GM18909 (cell line): Measurements from ENCODE around the gene ITCH.
"Not testable (repeated sequence)": the region's sequence is repeated elsewhere in the genome, so short reads cannot be mapped to it uniquely, and the experiment has no call there.

Experiments
- ATAC-seq: cut with Tn5 transposase; IDR thresholded peaks from one replicate; pipeline ENCODE4 v1.9.1; 2021; ENCODE audit warnings: mild to moderate bottlenecking; ENCODE audit not compliant: unreplicated experiment, poor library complexity

The ITCH gene

DNA sequence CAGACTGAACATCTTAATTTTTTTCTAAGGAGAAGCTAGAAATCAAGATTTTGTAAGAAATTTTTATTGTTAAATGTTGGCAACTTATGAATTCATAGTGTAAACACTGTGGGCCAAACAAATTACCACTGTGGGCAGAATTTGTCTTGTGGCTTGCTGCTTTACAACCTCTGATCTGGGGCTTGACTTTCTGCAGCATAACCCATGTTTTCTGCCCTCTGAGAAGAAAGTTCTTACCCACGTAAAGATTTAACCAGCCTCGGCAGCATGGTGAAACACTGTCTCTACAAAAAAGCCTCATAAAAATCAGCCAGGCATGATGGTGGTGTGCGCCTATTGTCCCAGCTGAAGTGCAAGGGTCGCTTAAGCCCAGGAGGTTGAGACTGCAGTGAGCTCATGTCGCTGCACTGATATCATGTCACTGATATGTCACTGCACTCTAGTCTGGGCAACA lies 12.9 kb downstream of the ITCH start:
- no peak for ATAC-seq

DNA sequence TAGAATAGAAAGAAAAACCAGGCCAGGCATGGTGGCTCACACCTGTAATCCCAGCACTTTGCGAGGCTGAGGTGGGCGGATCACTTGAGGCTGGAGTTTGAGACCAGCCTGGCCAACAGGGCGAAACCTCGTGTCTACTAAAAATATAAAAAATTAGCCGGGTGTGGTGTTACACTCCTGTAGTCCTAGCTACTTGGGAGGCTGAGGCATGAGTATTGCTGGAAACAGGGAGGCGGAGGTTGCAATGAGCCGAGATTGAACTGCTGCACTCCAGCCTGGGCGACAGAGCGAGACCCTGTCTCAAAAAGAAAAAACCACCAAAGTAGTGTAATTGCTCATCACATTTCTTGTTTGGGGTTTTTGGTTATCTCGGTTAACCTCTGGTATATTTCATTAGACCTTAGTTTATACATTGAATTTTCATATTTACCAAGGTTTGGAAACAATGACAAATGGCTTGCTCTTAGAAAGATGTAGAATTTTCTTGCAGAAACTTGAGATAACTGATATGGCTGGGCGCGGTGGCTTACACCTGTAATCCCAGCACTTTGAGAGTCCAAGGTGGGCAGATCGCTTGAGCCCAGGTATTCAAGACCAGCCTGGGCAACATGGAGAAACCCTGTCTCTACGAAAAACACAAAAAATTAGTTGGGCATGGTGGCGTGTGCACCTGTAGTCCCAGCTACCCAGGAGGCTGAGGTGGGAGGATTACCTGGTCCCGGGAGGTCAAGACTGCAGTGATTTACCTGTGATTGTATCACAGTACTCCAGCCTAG lies 14.2 kb downstream of the ITCH start:
- ATAC-seq, result peak; percentile 71

DNA sequence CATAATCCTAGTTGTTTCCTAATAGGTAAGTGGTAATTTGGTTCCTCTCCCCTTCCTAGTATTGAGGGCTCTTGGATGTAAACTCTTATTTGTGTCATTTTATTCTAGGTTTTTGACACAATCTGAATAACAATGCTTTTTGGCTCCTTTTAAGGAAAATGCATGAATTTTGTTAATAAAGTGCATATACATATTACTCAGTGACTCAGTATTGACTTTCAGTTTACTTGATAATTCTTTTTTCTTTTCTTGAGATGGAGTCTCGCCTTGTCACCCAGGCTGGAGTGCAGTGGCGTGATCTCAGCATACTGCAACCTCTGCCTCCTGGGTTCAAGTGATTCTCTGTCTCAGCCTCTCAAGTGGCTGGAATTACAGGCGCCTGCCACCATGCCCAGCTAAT lies 19.1 kb downstream of the ITCH start:
- ATAC-seq, result no peak

DNA sequence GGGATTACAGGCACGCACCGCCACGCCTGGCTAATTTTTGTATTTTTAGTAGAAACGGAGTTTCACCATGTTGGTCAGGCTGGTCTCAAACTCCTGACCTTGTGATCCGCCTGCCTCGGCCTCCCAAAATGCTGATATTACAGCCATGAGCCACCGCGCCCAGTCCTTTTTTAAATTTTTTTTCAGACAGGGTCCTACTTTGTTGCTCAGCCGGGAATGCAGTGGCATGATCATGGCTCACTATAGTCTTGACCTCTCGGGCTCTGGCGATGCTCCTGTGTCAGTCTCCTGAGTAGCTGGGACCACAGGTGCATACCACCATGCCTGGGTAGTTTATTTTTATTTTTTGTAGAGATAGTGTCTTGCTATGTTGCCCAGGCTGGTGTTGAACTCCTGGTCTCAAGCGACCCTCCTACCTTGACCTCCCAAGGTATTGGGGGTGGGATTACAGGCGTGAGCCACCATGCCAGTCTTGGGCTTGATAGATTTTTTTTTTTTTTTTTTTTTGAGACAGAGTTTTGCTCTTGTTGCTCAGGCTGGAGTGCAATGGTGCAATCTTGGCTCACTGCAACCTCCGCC lies 19.9 kb downstream of the ITCH start:
- ATAC-seq, result not testable (repeated sequence)

DNA sequence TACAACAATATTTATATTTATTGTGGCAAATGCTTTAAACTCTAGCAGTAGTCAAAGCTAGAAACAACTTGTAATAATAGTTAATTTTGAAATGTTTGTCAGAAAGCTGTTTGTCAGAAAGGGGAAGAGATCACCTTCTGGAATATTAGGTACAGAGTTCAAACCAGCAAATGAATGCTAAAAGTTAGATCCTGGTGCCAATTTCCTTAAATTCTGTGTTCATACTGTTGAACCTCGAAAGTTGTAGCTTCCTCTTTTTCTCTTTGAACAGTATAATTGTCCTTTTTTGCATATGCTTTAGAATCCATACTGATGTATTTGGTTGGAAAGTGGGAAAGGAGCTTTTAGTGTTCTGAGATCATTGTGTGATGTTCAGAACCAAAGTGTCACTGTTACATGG lies 22.4 kb downstream of the ITCH start:
- ATAC-seq, result no peak

DNA sequence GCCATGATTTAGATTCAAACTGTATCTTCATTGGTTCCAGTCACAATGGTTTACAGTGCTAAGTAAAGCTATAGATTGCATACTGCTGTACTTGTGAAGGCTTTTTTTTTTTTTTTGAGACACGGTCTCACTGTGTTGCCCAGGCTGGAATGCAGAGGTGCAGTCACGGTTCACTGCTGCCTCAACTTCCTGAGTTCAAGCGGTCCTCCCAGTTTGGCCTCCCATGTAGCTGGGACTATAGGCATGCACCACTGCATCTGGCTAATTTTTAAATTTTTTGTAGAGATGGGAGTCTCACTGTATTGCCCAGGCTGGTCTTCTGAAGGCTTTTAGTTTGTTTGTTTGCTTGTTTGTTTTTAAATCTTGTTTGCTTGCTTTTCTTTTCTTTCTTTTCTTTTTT lies 24.9 kb downstream of the ITCH start:
- ATAC-seq, result no peak

- no peak for ATAC-seq
Observed at GRCh38 chr20:34388678-34389077, 25.6 kb downstream of the ITCH start.

- no peak for ATAC-seq
Observed at GRCh38 chr20:34389206-34389953, 26.3 kb downstream of the ITCH start.

DNA sequence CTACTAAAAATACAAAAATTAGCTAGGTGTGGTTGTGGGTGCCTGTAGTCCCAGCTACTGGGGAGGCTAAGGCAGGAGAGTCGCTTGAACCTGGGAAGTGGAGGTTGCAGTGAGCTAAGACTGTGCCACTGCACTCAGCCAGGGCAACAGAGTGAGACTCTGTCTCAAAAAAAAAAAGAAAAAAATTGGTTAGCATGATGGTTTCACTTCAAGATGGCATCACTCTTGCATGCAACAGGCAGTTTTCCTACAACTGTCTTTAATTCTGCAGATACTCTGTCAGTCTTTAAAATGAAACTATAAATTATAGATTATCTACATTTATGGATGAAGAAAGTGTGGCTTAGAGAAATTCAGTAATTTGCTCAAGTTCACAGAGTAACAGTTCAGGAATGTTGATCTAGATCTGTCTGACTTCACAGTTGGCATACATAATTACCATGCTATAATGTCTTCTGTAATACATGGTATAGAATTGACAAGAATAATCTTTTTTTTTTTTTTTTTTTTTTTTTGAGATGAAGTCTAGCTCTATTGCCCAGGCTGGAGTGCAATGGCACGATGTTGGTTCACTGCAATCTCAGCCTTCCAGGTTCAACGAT lies 27.0 kb downstream of the ITCH start:
- ATAC-seq, result no peak

- ATAC-seq, result no peak
Observed at GRCh38 chr20:34396408-34396807, 33.3 kb downstream of the ITCH start.

DNA sequence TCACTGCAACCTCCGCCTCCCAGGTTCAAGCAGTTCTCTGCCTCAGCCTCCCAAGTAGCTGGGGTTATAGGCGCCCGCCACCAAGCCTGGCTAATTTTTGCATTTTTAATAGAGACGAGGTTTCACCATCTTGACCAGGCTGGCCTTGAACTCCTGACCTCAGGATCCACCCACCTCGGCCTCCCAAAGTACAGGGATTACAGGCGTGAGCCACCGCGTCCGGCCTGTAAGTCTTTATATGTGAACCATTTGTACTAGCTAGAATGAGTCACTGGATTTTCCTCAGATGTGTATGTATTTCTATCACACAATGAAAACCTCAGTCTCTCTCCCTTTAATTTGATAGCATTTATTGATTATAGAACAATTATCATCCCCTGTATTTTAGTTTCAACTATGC lies 34.0 kb downstream of the ITCH start:
- no peak for ATAC-seq

GRCh38 chr20:34400776-34401175 lies 37.7 kb downstream of the ITCH start:
- not testable (repeated sequence) for ATAC-seq

DNA sequence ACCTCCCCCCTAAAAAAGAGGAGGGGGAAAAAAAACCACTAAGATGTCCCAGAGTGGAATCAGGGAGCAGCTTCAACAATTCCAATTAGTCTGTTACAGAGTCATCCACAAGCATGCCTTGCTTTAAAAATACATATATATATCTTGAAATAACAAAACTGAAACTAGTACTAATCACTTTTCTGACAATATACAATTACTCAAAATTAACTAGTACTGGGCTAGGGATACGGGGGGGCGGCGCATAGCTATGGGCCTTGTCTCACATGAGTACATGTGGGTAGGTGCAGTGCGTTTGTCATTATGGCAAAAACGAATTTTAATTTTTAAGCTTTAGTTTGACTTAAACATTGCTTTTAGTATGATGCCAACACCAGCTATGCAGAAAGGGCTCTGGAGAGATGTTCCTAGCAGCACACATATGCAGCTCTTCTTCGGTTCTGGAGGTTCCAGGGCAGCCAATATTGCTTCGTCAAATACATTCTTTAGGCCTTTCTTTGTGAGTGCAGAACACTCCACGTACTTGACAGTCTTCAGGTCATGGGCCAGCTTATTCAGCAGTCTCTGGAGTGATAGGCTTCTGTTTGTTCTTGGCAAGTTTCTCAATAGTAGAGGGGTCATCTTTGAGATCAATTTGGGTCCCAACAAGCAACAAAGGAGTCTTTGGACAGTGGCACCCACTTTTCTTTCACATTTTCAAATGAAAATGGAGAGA lies 38.8 kb downstream of the ITCH start:
- ATAC-seq, result no peak

GRCh38 chr20:34402461-34402860 lies 39.4 kb downstream of the ITCH start:
- ATAC-seq, result no peak

DNA sequence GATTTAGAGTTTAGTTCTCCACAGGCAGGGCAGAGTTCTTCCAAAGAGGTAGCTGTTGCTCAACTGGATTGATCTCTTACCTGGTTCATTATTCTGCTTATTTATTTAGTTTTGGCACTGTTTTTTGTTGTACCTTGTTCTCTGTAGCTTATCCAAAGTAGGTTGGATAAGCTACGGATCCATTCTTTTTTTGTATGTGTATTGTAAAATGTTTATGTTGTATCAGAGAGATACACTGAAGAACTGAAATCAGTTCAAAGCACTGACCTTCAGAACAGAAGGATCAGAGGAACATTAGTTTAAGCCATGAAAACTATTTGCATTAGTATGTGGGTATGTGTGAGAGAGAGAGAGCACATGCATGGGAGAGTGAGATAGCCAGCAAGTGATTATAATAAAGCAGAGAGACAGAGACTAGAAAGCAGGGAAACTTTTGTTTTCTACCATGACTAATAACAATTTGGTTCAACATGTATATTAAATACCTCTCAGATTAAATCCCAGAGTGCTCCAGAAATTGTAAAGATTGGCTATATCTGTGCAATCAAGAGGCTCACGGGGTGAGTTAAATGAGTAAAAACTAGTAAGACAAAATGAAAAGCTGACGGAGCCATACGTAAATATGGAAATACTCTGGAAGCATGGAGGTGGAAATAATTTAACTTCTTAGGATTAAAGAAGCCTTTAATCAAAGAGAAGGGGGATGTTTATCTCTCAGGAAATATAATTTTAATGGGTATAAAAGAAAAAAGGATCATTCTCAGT lies 40.2 kb downstream of the ITCH start:
- ATAC-seq, result no peak

GRCh38 chr20:34403908-34404307 lies 40.8 kb downstream of the ITCH start:
- ATAC-seq, result no peak

DNA sequence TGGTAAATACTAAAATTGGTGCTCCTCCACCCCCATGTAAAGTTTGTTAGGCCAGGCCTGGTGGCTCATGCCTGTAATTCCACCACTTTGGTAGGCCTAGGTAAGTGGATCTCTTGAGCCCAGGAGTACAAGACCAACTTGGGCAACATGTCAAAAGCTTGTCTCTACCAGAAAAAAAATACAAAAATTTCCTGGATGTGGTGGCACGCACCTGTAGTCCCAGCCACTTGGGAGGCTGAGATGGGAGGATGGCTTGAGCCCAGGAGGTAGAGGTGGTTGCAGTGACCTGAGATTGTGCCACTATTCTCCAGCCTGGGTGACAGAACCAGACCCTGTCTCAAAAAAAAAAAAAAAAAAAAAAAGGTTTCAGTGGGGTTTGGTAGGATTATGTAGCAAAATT lies 41.7 kb downstream of the ITCH start:
- no peak for ATAC-seq

DNA sequence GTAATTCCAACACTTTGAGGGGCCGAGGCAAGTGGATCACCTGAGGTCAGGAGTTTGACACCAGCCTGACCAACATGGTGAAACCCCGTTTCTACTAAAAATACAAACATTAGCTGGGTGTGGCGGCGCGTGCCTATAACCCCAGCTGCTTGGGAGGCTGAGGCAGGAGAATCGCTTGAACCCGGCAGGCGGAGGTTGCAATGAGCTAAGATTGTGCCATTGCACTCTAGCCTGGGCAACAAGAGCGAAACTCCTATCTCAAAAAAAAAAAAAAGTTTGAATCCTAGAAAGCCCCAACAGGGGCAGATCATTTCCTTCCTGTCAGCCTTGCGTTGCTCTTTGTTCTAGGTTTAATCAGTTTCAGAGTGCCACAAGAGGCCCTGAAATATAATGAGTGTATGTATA lies 42.2 kb downstream of the ITCH start:
- ATAC-seq, result peak; percentile 48

- ATAC-seq, result not testable (repeated sequence)
Observed at GRCh38 chr20:34405942-34406341, 42.9 kb downstream of the ITCH start.
